GM19099 (cell line): ENCODE measurements around the gene WDR7.

ENCODE experiments used
- POLR2A ChIP-seq: IDR thresholded peaks from 3 replicates; pipeline ENCODE4 v1.6.1; 2011; ENCODE audit warnings: low read depth; ENCODE audit not compliant: insufficient read length; ENCODE audit errors: extremely low read depth

Gene WDR7

GRCh38 chr18:57022716-57023115 is 371.6 kb downstream of the WDR7 start:
- no peak for TF ChIP-seq POLR2A

DNA sequence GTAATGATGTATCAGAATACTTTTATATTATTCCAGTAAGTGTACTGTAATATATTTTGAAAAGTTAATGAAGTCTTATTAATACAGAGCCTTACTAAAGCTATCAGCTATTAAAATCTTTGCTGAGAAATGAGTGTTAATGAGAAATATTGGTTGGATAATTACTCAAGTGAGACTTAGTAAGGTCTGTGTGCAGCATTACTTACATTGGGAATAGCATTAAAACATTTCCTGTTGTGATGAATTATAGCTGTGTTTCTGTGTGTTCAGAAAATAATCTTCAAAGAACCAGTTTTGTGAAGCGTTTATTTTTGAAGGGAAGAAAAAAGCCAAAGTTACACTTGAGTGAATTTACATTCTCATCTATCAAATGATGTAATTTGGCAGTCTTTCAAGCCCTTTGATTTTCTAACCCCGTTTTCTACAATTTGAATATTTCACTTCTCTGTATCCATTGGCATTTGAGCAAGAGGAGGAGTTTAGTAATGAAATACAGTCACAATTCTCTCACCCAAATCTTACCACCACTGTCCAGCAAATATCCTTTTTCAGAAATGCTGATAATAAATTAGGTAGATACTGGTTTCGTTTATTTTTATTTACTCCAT is 372.2 kb downstream of the WDR7 start:
- no peak for TF ChIP-seq POLR2A

- no peak for TF ChIP-seq POLR2A
These were observed 374.4 kb downstream of the WDR7 start for GRCh38 chr18:57025540-57025939.

DNA sequence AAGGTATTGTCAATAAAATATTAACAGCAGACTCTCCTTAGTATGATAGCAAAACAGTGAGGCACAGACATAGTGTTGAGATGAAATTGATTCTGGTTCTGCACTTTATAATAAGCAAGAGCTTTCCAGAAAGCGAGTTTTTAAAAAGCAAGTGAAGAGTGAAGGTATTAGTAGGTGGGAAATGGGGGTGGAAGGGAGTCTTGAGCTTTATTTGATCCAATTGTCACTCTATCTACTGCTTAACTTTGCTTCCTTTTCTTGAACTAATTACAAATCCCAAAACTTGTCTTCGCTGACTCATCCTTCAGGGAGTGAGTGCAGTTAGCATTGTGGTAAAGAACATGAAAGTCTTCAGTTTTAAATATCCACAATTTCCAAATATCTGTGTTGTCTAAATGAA is 375.2 kb downstream of the WDR7 start:
- no peak for TF ChIP-seq POLR2A

GRCh38 chr18:57027190-57027708 is 376.1 kb downstream of the WDR7 start:
- no peak for TF ChIP-seq POLR2A

GRCh38 chr18:57029761-57030160 is 378.6 kb downstream of the WDR7 start:
- no peak for TF ChIP-seq POLR2A

DNA sequence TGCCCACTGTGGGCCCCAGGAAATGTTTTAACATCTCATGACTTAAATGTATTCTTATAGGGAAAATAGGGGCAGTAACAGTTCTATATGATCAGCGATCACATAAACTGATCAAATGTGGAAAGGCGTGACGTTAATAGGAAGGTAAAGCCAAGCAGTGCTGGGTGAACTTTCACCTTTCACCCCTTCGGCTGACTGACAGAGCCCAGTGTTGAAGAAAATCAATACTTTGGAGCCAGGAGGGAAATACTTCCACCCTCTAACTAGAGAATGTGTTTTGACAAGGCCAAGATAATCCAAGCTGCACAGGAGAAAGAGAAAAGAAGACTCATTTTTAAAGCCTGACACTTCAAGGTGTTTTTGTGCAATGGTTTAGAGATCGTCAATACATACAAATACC is 379.3 kb downstream of the WDR7 start:
- TF ChIP-seq POLR2A = no peak

DNA sequence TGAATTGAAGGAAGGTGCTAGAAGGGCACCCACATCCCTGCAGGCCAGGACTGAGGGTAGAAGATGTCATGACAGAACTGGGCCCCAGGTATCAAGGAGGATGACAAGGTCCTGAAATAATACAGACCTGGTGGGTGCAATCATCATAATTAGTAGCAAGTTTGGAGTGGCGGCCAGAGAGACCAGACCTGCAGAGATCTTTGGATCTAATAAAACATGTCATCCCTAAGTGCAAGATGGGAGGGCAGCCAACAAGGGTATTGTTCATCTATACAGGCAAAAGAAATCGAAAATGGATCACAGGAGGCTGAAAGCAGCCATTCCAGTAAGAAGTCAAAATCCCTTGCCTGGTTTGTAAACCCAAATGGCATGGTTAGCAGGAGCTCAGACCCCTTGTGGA is 384.4 kb downstream of the WDR7 start:
- TF ChIP-seq POLR2A = no peak

DNA sequence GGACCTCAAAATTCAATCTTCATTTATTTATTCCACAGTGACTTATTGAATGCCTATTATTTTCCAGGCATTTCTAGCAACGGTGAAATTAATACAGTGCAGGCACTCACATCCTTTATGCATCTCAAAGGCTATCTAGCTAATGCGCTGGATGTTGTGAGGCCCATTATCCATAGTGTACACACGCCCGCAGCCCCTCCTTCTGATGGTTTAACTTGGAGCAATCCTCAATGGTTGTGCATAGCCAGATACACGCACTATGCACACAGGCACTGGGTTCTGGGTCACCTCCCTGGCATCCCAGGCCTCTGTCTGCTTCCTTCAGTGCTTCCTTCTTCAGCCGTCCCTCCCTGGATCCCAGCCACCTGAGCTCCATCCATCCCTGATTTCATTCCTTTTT is 387.2 kb downstream of the WDR7 start:
- TF ChIP-seq POLR2A = no peak

- TF ChIP-seq POLR2A = no peak
These were observed 389.0 kb downstream of the WDR7 start for GRCh38 chr18:57040175-57040574.

DNA sequence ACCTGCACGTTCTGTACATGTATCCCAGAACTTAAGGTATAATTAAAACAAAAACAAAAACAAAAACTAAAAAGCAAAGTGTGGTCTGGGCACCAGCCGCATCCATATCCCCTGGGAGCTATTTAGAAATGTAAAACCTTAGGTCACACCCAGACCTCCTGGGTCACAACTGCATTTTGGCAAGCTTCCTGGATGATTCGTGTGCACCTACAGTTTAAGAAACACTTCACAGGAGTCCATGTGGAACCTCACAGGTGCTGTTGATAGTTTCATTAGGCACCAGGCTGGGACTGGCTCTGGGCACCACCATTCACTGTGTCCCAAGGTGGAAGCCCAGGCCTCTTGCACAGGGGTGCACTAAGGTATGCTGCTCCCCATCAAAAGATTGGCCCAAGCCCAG is 392.1 kb downstream of the WDR7 start:
- no peak for TF ChIP-seq POLR2A

GRCh38 chr18:57048351-57048750 is 397.2 kb downstream of the WDR7 start:
- no peak for TF ChIP-seq POLR2A

DNA sequence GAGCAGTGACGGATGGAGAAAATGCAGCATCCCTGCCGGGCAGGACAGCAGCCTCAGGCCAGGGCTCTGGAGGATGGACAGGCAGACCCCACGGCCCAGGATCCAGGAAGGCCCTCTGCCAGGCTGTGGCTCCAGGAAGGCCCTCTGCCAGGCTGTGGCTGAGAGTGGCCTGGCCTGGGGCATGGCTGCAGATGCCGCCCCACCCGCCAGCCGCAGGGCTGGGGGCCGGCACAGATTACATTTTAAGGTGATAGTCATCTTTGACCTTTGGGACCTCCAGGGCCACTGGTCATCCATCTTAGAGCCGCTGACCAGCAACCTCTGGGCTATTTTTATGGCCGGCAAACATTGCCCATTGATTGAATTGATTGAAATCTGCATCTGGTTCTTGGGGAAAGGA is 397.7 kb downstream of the WDR7 start:
- TF ChIP-seq POLR2A = no peak

DNA sequence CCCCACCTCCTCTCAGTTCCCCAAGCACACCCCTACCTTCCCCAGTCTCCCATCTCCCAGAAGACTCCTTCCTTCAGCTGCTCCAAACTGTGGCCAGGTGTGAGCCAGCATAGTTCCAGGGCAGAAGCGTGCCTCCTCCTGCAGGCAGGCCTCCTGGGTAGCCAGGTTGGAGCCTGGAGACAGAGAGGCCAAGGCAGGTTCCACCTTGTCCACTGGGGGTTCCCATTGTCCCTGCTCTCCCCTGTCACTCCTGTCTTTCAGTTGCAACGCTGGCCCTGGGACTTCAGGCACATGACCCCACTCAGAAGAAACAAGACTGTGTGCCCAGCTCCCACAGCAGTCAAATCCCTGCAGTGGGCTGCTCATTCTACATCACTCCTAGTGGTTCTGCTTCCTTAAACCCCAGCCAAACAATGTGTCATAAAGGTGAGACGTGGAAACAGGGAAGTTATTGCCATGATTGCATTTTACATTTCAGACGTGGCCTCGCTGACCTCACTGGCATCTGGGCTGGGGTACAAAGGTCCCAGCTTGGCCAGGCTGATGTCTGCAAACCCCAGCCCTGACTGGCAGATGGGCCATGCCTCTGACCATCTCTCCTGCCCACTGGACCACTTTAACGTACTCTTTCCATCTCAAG is 399.3 kb downstream of the WDR7 start:
- TF ChIP-seq POLR2A = no peak

DNA sequence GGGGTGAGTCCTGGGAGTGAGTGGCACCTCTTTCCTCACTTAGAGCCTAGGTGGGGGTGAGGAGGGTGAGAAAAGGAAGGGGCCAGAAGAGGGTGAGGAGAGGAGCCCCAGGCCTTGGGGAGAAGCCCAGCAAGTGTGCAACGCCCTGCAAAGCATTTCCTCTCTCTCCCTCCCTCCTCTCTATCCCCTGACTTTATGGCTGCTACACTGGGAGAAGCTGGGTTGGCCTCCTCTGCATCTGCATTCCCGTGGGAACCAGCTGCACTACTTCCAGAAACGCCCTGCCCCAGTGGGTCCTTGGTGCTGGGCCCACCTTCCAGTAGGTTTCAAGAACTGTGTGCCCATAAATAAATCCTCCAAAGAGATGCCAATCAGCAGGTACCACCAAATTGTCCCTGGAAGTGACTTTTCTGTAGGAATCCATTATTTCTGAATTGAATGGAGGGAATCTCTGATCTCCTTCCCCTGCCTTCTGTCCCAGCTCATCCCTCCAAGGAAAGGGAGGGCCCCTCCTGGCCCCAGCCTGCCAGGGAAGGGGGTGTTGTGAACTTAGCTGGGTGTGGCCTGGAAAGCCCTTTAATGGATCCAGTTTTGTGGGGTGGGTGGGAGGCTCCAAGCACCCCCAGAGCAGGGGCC is 400.0 kb downstream of the WDR7 start:
- TF ChIP-seq POLR2A = no peak

DNA sequence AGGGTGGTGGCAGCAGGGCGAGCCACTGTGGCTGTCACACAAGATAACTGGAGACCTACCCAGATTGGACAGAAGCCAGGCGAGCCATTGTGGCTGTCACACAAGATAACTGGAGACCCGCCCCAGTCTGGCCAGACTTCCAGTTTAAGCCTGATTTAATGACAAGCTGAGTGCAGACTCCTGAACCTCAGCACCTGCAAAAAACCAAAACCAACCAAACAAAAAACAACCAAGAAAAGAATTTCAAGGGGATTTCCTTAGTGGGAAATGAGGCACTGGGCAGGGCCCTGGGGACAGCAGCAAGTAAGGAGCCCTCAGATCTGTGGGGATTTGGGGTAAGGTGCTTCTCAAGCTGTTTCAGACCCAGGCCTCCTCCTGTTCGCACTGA is 400.5 kb downstream of the WDR7 start:
- TF ChIP-seq POLR2A = no peak
